UCSD-AML1 (cell line): ENCODE measurements around the gene COL4A1.

Experiments
- DNase-seq: peaks from one replicate; lab custom pipeline; 2025; ENCODE audit not compliant: unreplicated experiment; lab: John Stamatoyannopoulos, UW

The COL4A1 gene

DNA sequence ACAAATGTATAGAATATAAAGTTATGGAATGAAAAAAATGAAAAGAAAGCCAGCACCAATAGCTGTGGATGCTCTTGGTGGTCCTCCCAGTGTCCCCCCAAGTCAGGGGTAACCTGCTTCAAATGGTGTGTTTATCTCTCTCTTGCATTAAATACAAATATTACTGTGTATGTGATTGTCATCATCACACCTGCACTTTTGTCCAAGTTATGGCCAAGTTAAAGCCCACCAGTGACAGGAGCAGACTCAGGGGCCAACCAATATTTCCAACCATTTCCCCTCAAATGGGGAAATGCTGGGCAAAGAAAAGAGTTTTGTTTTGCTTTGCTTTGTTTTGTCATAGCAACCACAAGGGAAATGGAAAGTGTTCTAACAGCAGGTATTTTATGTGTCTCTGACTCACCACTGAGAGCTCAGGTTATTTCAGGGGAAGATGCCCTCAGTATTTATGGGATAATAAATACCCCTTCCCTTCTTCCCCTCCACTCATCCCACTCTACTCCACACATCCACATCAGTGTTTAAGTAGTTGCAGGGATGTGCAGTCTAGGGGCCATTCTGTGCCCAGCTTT lies 133.6 kb downstream of the COL4A1 start:
- no peak for DNase-seq

DNA sequence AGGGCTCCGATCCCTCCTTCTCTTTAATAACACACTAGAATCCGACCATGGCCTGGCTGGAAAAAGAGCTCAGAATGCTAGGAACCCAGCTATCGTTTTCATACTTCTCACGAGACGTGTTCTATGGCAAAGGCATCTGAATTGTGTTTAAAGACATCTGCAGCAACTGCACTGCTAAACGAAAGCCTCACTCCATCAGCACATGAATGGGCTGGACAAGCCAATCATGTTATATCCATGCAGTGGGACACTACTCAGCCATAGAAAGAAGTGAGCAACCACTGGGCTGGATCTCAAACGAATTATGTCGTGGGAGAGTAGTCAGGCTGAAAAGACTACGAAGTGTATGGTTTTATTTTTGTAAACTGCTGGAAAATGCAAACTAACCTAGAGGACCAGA lies 136.1 kb downstream of the COL4A1 start:
- no peak for DNase-seq

DNA sequence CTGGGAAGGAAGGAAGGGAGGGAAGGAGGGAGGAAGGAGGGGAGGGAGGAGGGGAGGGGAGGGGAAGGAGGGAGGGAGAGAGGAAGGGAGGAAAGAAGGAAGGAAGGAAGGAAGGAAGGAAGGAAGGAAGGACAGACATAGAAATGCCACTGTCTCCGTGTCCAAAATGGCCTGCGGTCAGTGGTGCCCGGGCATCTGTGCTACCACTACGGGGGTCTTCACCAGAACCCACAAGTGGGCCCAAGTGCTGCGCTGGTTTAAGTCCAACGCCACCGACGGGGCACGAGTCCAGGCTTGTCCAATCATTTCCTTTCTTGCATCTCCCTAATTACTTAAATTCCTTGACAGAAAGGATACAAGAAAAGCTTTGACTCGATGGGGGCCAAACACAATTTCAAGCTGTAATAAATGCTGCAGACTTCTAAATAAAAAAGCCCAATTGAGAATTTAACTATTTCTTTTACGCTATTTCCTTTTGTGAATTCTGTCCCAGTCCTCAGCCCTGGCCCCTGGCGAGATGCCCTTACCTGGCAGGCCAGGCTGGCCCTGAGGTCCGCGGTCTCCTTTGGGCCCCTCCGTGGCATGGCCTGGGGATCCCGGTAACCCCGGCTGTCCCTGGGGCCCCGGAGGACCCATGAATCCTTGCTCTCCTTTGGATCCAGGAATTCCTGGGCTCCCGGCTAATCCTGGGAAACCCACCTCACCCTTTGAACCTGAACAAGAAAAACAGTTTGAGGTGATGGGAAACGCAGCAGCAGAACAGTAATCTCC lies 136.8 kb downstream of the COL4A1 start:
- no peak for DNase-seq

DNA sequence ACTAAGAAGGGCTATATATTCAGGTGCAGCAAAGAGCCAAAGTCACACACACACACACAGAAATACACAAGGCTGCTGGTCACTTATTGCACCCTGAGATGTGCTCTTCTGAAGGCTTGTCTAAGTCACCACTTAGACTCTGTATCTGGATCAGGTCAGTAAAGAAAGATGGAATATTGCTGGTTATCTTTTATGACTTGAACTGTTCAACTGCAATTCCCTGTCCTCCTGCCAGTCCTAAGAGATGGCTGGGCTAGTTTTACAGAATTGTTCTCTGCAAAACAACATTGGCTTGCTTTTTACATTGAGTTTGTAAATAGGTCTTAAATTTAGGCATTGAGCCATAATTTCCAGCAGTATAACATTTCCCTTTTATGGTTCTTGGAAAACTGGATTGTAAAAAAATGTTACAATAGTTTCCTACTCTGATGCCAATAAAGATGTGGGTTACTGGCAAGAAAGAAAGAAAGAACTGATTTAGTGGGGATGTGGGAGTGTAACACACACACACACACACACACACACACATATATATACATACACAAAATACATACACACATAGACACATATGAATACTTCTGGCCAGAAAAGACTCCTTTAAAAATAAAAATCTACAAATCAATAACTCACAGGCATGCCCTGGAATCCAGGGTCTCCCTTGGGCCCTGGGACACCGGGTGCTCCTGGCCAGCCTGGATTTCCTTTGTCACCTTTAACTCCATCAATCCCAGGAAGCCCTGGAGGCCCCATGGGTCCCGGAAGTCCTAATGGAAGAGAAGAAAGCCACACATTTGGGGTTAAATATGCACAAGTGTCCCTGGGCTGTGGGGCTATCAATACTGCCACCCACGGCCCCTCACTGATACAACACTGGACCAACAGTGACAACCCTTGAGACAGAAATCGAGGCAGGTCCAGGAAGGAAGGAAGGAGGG lies 137.7 kb downstream of the COL4A1 start:
- no peak for DNase-seq

- no peak for DNase-seq
Measured at GRCh38 chr13:110166598-110166997, 140.4 kb downstream of the COL4A1 start.

- DNase-seq: no peak
Measured at GRCh38 chr13:110164706-110165105, 142.3 kb downstream of the COL4A1 start.

- no peak for DNase-seq
Measured at GRCh38 chr13:110162866-110163658, 143.9 kb downstream of the COL4A1 start.

- no peak for DNase-seq
Measured at GRCh38 chr13:110162053-110162452, 144.9 kb downstream of the COL4A1 start.

GRCh38 chr13:110161112-110161882 lies 145.7 kb downstream of the COL4A1 start:
- no peak for DNase-seq

DNA sequence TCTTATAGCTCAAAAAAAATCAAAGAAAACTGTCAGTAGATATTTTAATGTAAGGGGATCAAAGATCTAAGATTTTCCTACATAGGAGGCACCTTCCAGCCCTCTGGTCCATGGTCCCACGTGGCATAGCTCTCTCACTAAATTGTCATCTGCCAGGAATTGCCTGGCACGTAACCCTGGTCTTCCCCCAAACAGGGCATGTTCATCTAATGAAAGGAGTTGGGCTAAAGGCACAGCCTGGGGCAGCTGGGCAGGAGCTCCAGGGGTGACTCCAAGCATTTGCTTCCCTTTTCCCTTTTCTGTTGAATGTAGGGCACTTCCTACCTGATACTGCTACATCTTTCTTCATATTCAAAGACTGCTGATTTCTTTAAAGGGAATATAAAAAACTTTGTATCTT lies 148.7 kb downstream of the COL4A1 start:
- DNase-seq: no peak

DNA sequence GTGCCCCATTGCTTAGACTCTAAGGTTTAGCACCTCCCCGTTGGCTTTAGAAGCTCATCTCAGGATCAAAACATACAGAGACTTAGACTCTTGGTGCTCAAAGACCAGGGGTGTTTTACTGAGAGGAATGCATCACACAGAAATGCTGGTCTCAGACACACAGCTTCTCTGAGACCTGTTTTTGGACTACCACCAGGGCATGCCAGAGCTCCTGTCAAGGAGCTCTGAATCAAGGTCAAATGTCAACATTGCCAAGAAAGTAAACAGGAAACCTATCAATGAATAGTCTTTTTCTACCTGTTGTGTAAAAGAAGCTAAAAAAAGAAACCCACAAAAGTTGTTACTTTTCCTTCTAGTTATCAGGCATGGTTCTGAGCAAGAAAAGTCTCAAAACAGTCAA lies 149.2 kb downstream of the COL4A1 start:
- DNase-seq: no peak

- DNase-seq: no peak
Measured at GRCh38 chr13:110156301-110157049, 150.5 kb downstream of the COL4A1 start.

DNA sequence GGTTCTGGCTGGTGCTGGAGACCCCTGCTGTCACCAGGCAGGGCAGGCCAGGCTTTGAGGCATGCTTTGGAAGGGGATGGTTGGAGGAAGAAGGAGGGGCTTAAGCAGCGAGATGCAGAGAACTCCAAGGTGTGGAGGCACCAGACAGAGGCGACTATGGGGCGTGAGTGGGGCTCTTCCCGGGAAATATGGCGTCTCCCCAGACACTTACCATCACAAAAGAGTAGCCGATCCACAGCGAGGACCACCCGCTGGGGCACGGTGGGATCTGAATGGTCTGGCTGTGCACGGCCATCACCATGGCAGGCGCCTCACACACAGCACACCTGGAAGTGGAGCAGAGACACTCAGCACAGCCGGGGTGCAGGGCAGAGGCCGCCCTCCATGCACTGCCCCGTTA lies 151.9 kb downstream of the COL4A1 start:
- no peak for DNase-seq

- DNase-seq: no peak
Measured at GRCh38 chr13:110154410-110154933, 152.5 kb downstream of the COL4A1 start.

DNA sequence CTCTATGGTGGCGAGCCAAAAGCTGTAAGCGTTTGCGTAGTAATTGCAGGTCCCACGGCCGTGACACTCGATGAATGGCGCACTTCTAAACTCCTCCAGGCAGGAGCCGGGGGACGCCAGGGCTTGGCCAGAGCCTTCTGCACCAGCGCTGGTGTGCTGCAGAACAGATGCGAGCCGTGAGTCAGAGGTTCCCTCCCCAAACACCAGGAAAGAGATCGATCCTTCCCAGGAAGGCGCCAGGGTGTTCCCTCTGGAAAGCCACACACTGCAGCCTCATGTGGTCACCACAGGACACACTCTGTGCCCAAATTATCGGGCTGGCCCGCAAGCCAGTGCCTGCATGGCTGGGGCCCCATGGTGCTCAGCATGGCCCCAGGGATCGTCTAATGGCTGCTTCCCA lies 154.6 kb downstream of the COL4A1 start:
- no peak for DNase-seq

DNA sequence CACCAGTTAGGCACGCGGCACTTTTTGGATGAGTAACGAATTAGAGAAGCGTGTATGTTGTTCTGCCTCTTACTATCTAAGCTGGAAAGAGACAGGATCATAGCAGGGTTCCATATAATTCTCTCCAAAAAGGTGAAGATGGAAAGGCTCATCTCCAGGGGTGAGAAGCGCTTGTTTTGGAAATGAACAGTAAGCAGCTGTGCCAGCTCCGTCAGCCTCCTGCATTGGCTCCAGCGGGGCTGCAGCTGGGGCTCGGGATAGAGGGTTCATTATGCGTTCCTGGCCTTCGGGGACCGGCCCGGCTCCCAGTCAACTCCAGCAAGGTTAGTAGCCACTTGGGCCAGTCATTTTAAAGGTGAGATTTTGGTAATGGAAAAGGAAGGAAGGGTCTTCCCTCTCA lies 155.5 kb downstream of the COL4A1 start:
- DNase-seq: no peak

GRCh38 chr13:110150384-110151101 lies 156.4 kb downstream of the COL4A1 start:
- DNase-seq: no peak

DNA sequence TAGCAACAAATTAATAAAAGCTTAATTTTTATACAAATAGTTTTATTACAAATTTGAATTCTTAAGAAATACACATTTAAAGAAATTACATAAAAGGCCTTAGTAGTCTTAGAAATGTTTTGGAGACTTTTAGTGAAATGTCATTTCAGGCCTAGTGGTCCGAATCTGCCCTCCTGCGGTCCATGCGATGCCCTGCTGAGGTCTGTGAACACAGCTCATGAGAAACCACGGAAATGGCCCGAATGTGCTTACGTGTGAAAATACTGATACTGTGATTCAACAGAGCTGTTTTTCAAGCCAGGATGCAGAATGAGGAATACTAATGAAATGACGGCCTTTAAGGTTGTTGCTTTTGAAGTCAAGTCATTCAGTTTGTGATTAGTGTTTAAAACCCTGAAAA lies 157.9 kb downstream of the COL4A1 start:
- DNase-seq: no peak

DNA sequence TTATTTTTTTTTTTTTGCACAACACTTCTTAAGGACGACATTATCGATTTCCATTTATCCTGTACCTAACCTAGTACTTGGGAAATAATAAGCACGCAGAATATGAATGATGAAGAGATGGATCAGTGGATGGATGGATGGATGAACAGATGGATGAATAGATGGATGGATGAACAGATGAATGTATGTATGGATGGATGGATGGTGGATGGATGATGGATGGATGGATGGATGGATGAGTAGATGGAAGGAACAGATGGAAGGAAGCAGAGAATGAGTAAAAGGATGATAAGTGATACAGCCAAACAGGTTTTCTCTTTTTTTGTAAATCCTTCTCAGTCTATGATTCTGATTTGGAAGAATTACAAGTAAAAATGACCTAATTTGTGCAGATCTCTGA lies 166.9 kb downstream of the COL4A1 start:
- DNase-seq: no peak
